GM12878 (cell line): ENCODE measurements around the gene RENBP. TPM values are rescaled to one million over a fixed set of nuclear protein-coding genes. Genes with fewer than 3 reads are reported as not detected.

Experiments
- CBX5 ChIP-seq: sonication (generic); IDR thresholded peaks from 2 replicates; pipeline ENCODE4 v1.6.1; 2016; ENCODE audit warnings: low read depth, moderate library complexity, mild to moderate bottlenecking, inconsistent platforms
- EP300 ChIP-seq, 2 experiments: fragments of 150-350 bp in 1 of 2; IDR thresholded peaks; 2 replicates each; pipeline ENCODE4 v1.6.1; 2011 to 2012; ENCODE audit warnings: low read depth in 2 of 2, low read length in 2 of 2, borderline replicate concordance in 1 of 2, improper control_type of control experiment in 1 of 2, inconsistent platforms in 1 of 2; ENCODE audit not compliant: control insufficient read depth in 1 of 2
- FOS ChIP-seq: IDR thresholded peaks from 3 replicates; pipeline ENCODE4 v1.6.1; 2011; ENCODE audit warnings: borderline replicate concordance; ENCODE audit not compliant: insufficient read length; ENCODE audit errors: extremely low read depth
- HDAC2 ChIP-seq: fragments of 200-600 bp; sonication (generic); IDR thresholded peaks from 2 replicates; pipeline ENCODE4 v1.6.1; 2017
- JUNB ChIP-seq: IDR thresholded peaks from 2 replicates; pipeline ENCODE4 v1.6.1; 2016; ENCODE audit warnings: antibody characterized with exemption, mild to moderate bottlenecking
- MEF2B ChIP-seq: fragments of 450-650 bp; IDR thresholded peaks from 2 replicates; pipeline ENCODE4 v1.6.1; 2018; ENCODE audit warnings: mild to moderate bottlenecking, moderate library complexity; ENCODE audit not compliant: partially characterized antibody, poor library complexity, severe bottlenecking
- MTA3 ChIP-seq: IDR thresholded peaks from 2 replicates; pipeline ENCODE4 v1.6.1; 2012; ENCODE audit warnings: low read length, inconsistent platforms, borderline replicate concordance
- NFIC ChIP-seq: IDR thresholded peaks from 2 replicates; pipeline ENCODE4 v1.6.1; 2012; ENCODE audit warnings: low read depth, mild to moderate bottlenecking, inconsistent platforms, low read length, moderate library complexity
- NFXL1 ChIP-seq: fragments of 450-650 bp; IDR thresholded peaks from 2 replicates; pipeline ENCODE4 v1.6.1; 2017; ENCODE audit warnings: antibody characterized with exemption, mild to moderate bottlenecking, borderline replicate concordance
- POLR2AphosphoS5 ChIP-seq: IDR thresholded peaks from 2 replicates; pipeline ENCODE4 v1.6.1; 2011; ENCODE audit warnings: mild to moderate bottlenecking, low read length, inconsistent platforms
- POU2F2 ChIP-seq: IDR thresholded peaks from 3 replicates; pipeline ENCODE4 v1.6.1; 2011; ENCODE audit warnings: low read depth, mild to moderate bottlenecking, low read length, borderline replicate concordance
- RELA ChIP-seq: fragments of 450-650 bp; IDR thresholded peaks from 2 replicates; pipeline ENCODE4 v1.8.0; 2014; ENCODE audit warnings: borderline replicate concordance; ENCODE audit not compliant: partially characterized antibody
- RUNX3 ChIP-seq: IDR thresholded peaks from 2 replicates; pipeline ENCODE4 v1.6.1; 2012; ENCODE audit warnings: low read length, inconsistent platforms
- SRF ChIP-seq, 2 experiments: IDR thresholded peaks; 2 replicates each; pipeline ENCODE4 v1.6.1; 2011; ENCODE audit warnings: low read depth in 2 of 2, low read length in 2 of 2, mild to moderate bottlenecking in 1 of 2, moderate library complexity in 1 of 2
- STAT1 ChIP-seq: fragments of 450-650 bp; conservative IDR thresholded peaks from 2 replicates; pipeline ENCODE4 v1.6.1; 2014; ENCODE audit warnings: antibody characterized with exemption, mild to moderate bottlenecking
- TARDBP ChIP-seq: IDR thresholded peaks from 2 replicates; pipeline ENCODE4 v1.6.1; 2016; ENCODE audit warnings: borderline replicate concordance
- WRNIP1 ChIP-seq: IDR thresholded peaks from 2 replicates; pipeline ENCODE4 v1.6.1; 2011; ENCODE audit warnings: low read depth, low read length, improper control_type of control experiment, borderline replicate concordance
- polyA plus RNA-seq, 11 experiments: library from polyadenylated mRNA; depleted of rRNA in 4 of 11; unstranded in 6 of 11; stranded (reverse) in 5 of 11; fragments of >200 nt; fragmentation: Nextera tagmentation in 4 of 11; fragmentation: Illumina TruSeq in 1 of 11; extraction: Ambion mirVana in 4 of 11; extraction: Trizol in 1 of 11; gene quantifications; 1 replicate in 1 of 11; 2 replicates in 10 of 11; pipeline versions ENCODE4 v1.2.1 to v1.2.3, GENCODE V29; 2011 to 2016; ENCODE audit warnings: inconsistent platforms in 2 of 11, missing spikeins in 2 of 11, low read depth in 1 of 11
- total RNA-seq, 4 experiments: library from RNA; depleted of rRNA in 3 of 4; stranded (reverse); fragments of >200 nt in 3 of 4; fragmentation: Illumina TruSeq in 1 of 4; extraction: Trizol in 1 of 4; gene quantifications; 2 replicates each; pipeline versions ENCODE4 v1.2.1 to v1.2.3, GENCODE V29; 2013 to 2021
- TF ChIP-seq, protein P1 (sequence below): fragments of 450-650 bp; IDR thresholded peaks from 2 replicates; pipeline ENCODE4 v1.6.1; 2017; ENCODE audit warnings: mild to moderate bottlenecking, moderate library complexity
- TF ChIP-seq, protein P2 (sequence below): fragments of 450-650 bp; IDR thresholded peaks from 2 replicates; pipeline ENCODE4 v1.6.1; 2017; ENCODE audit warnings: mild to moderate bottlenecking, low read depth, inconsistent platforms; ENCODE audit not compliant: poor library complexity, severe bottlenecking
- TF ChIP-seq, protein P3 (sequence below): fragments of 450-650 bp; IDR thresholded peaks from 2 replicates; pipeline ENCODE4 v1.6.1; 2016; ENCODE audit warnings: mild to moderate bottlenecking

Gene RENBP
- total and polyA plus RNA-seq, 10 of the 15 experiments (the other 5 are each of a cell fraction or from before 2014, with no cell fraction given): 0.36 to 4.9 (median 1.8) TPM; not detected in 3

GRCh38 chrX:153900831-153901752 is 43.4 kb downstream of the RENBP start (continued):
- TF ChIP-seq CBX5: no peak
- TF ChIP-seq STAT1: no peak
- TF ChIP-seq WRNIP1: no peak
- TF ChIP-seq, protein P1, sequence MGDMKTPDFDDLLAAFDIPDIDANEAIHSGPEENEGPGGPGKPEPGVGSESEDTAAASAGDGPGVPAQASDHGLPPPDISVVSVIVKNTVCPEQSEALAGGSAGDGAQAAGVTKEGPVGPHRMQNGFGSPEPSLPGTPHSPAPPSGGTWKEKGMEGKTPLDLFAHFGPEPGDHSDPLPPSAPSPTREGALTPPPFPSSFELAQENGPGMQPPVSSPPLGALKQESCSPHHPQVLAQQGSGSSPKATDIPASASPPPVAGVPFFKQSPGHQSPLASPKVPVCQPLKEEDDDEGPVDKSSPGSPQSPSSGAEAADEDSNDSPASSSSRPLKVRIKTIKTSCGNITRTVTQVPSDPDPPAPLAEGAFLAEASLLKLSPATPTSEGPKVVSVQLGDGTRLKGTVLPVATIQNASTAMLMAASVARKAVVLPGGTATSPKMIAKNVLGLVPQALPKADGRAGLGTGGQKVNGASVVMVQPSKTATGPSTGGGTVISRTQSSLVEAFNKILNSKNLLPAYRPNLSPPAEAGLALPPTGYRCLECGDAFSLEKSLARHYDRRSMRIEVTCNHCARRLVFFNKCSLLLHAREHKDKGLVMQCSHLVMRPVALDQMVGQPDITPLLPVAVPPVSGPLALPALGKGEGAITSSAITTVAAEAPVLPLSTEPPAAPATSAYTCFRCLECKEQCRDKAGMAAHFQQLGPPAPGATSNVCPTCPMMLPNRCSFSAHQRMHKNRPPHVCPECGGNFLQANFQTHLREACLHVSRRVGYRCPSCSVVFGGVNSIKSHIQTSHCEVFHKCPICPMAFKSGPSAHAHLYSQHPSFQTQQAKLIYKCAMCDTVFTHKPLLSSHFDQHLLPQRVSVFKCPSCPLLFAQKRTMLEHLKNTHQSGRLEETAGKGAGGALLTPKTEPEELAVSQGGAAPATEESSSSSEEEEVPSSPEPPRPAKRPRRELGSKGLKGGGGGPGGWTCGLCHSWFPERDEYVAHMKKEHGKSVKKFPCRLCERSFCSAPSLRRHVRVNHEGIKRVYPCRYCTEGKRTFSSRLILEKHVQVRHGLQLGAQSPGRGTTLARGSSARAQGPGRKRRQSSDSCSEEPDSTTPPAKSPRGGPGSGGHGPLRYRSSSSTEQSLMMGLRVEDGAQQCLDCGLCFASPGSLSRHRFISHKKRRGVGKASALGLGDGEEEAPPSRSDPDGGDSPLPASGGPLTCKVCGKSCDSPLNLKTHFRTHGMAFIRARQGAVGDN: 0 out of 2 replicates have a peak, but pooled peaks have one; percentile 30
- TF ChIP-seq POLR2AphosphoS5: no peak
- TF ChIP-seq JUNB: no peak
- TF ChIP-seq POU2F2: peak; percentile 36; the same call in 1 of the 3 replicates
- TF ChIP-seq MEF2B: peak; percentile 45
- TF ChIP-seq, protein P2, sequence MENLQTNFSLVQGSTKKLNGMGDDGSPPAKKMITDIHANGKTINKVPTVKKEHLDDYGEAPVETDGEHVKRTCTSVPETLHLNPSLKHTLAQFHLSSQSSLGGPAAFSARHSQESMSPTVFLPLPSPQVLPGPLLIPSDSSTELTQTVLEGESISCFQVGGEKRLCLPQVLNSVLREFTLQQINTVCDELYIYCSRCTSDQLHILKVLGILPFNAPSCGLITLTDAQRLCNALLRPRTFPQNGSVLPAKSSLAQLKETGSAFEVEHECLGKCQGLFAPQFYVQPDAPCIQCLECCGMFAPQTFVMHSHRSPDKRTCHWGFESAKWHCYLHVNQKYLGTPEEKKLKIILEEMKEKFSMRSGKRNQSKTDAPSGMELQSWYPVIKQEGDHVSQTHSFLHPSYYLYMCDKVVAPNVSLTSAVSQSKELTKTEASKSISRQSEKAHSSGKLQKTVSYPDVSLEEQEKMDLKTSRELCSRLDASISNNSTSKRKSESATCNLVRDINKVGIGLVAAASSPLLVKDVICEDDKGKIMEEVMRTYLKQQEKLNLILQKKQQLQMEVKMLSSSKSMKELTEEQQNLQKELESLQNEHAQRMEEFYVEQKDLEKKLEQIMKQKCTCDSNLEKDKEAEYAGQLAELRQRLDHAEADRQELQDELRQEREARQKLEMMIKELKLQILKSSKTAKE: peak; percentile 39
- TF ChIP-seq SRF (IDR thresholded peaks at IDR 0.05; ENCODE audit: low read depth in 2 of 2, low read length in 2 of 2): no peak
- TF ChIP-seq FOS: no peak
- no peak for TF ChIP-seq HDAC2
- peak; percentile 24 to 47; a peak in 1 of 4 replicates for TF ChIP-seq EP300 (IDR thresholded peaks at IDR 0.05; ENCODE audit: borderline replicate concordance in 1 of 2, control insufficient read depth in 1 of 2, low read depth in 2 of 2, low read length in 2 of 2)
- TF ChIP-seq NFXL1: no peak
- TF ChIP-seq RELA: no peak
- TF ChIP-seq MTA3: no peak
- TF ChIP-seq, protein P3, sequence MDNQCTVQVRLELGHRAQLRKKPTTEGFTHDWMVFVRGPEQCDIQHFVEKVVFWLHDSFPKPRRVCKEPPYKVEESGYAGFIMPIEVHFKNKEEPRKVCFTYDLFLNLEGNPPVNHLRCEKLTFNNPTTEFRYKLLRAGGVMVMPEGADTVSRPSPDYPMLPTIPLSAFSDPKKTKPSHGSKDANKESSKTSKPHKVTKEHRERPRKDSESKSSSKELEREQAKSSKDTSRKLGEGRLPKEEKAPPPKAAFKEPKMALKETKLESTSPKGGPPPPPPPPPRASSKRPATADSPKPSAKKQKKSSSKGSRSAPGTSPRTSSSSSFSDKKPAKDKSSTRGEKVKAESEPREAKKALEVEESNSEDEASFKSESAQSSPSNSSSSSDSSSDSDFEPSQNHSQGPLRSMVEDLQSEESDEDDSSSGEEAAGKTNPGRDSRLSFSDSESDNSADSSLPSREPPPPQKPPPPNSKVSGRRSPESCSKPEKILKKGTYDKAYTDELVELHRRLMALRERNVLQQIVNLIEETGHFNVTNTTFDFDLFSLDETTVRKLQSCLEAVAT: peak; percentile 75
- peak; percentile 5; the same call in 1 of the 2 replicates for TF ChIP-seq RUNX3
- no peak for TF ChIP-seq NFIC
- peak; percentile 18; the same call in 1 of the 2 replicates for TF ChIP-seq TARDBP
